Measurements from ENCODE around the gene HOXB6.

HOXB6 gene

DNA sequence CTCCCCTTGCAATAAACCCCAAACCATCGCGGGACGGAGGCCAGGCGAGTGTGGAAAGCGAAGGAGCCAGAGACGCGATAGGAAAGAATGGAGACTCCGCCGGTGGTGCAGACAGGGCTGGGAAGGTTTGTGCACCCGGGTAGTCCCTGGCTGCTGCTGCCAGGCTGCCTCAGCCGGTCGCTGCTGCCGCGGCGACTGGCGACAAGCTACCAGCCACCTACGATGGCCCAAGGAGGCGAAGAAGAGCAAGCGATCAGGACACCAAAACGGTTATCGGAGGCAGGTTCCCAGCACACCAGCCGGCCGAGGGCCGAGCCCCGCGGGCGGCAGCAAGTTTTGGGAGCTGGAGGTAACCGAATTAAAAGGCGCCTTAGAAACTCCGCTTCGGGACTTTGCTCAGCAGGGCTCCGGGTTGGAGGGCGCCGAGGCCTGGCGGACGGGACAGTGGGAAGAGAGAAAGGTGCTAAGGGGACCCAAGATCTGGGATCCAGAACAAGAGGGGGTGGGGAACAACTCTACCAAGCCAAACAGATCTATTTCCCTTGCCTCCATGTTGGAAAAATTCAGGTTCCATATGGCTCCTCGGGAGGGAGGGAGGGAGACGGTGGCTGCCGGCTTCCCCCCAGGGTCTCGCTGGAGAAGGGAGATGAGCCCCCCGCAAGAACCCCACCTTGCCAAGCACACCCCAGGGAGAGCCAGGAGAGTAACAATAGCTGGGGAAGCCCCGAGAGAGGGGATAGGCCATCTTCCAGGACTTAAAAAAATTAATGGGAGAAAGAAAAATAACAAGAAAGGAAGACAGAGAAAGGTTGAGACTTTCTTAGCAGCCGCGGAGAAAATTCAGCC lies 50.2 kb downstream of the HOXB6 start:
- WGBS (ENCODE audit: insufficient coverage): 85% methylated on average over 36 of the region's 44 CpGs
- ChIA-PET CTCF (interaction anchor here (1.0 to 3.6 kb wide), 5 partner anchors 10 to 62 kb away, joined by 3 to 9 read pairs (median 4); no protein-coding TSS in a partner anchor), POLR2A (interaction anchor here (0.7 kb wide), 1 partner anchor 54 kb away, joined by 3 read pairs; no protein-coding TSS in a partner anchor)
- peak overlapping the region in 1 of 2 experiments; percentile 64 for H3K27ac ChIP-seq (ENCODE audit: insufficient read depth in 1 of 2, low read depth in 1 of 2, low read length in 2 of 2, poor library complexity in 1 of 2, severe bottlenecking in 2 of 2)
- H3K9me3 ChIP-seq (ENCODE audit: control extremely low read depth in 1 of 5, control insufficient read depth in 4 of 5, insufficient read depth in 2 of 5, low read depth in 1 of 5, low read length in 4 of 5): no peaks in the 10 kb centered on the region
- peak overlapping the region in 1 of 7 experiments; percentile 61 for H3K4me3 ChIP-seq (ENCODE audit: control insufficient read depth in 1 of 7, extremely low read depth in 1 of 7, insufficient read depth in 4 of 7, low read depth in 2 of 7, low read length in 6 of 7)
- H3K36me3 ChIP-seq (ENCODE audit: control insufficient read depth in 4 of 4, insufficient read depth in 4 of 4, low read length in 3 of 4): peaks cover 5 to 51% (median 28%) of the 10 kb centered on the region in 4 experiments
- no peak for DNase-seq
- peaks cover 3 to 47% (median 32%) of the 10 kb centered on the region in 4 experiments for H3K4me1 ChIP-seq (ENCODE audit: control extremely low read depth in 1 of 4, control insufficient read depth in 4 of 4, insufficient read depth in 4 of 4, low read length in 3 of 4)
- H3K27me3 ChIP-seq (replicated peaks in 2 of 5; ENCODE audit: control insufficient read depth in 4 of 5, insufficient read depth in 5 of 5, low read length in 4 of 5): no peaks in the 10 kb centered on the region

DNA sequence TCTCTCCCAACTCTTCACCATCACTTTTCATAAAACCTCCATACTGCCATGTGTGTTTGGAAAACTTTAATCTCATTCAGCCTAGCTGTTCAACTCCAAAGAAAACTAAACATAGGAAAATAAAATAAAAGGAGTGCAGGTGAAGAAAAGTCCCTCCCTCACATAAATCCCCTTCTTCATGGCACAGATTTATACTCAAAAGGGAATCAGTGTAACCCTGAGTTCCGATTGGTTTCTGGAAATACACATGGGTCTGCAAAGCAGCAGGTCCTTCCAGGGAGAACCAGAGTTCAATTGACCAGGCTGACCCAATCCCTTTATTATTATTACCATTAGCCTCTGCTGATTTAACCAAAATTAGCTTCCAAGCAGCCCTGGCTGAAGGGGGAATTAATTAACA lies 51.0 kb downstream of the HOXB6 start:
- Histone ChIP-seq H3K4me1 (ENCODE audit: control extremely low read depth in 1 of 4, control insufficient read depth in 4 of 4, insufficient read depth in 4 of 4, low read length in 3 of 4) (peaks cover 3 to 54% (median 34%) of the 10 kb centered on the region in 4 experiments), H3K27me3 (replicated peaks in 2 of 5; ENCODE audit: control insufficient read depth in 4 of 5, insufficient read depth in 5 of 5, low read length in 4 of 5) (no peaks in the 10 kb centered on the region), H3K4me3 (ENCODE audit: control insufficient read depth in 1 of 7, extremely low read depth in 1 of 7, insufficient read depth in 4 of 7, low read depth in 2 of 7, low read length in 6 of 7) (no peak overlapping the region), H3K36me3 (ENCODE audit: control insufficient read depth in 4 of 4, insufficient read depth in 4 of 4, low read length in 3 of 4) (peaks cover 5 to 50% (median 28%) of the 10 kb centered on the region in 4 experiments), H3K27ac (ENCODE audit: insufficient read depth in 1 of 2, low read depth in 1 of 2, low read length in 2 of 2, poor library complexity in 1 of 2, severe bottlenecking in 2 of 2) (no peak overlapping the region), H3K9me3 (ENCODE audit: control extremely low read depth in 1 of 5, control insufficient read depth in 4 of 5, insufficient read depth in 2 of 5, low read depth in 1 of 5, low read length in 4 of 5) (no peaks in the 10 kb centered on the region)
- ChIA-PET CTCF (no interaction called here), POLR2A (no interaction called here)
- 89% methylated on average over 1 of the region's 1 CpG for WGBS (ENCODE audit: insufficient coverage)
- DNase-seq: no peak

DNA sequence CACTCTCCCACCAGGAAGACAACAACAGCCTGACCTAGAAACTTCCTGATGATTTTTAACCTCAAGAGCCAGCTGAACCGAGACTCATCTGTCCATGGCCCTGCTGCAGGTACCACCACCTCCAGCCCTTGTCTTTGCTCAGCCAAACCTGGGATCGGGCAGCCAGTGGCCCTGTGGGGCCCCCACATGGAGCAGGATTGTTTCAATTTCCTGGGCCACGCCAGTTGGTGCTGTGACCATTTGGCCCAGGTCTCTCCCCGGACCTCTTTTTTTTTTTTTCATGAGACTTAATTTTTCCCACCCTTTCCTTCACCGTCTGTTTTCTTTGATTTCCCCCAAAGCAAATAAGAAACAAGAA lies 51.6 kb downstream of the HOXB6 start:
- no peak overlapping the region for H3K27ac ChIP-seq (ENCODE audit: insufficient read depth in 1 of 2, low read depth in 1 of 2, low read length in 2 of 2, poor library complexity in 1 of 2, severe bottlenecking in 2 of 2)
- CTCF ChIA-PET: no interaction called here
- H3K4me1 ChIP-seq (ENCODE audit: control extremely low read depth in 1 of 4, control insufficient read depth in 4 of 4, insufficient read depth in 4 of 4, low read length in 3 of 4): peaks cover 3 to 60% (median 38%) of the 10 kb centered on the region in 4 experiments
- H3K4me3 ChIP-seq (ENCODE audit: control insufficient read depth in 1 of 7, extremely low read depth in 1 of 7, insufficient read depth in 4 of 7, low read depth in 2 of 7, low read length in 6 of 7): no peak overlapping the region
- DNase-seq: no peak
- no peaks in the 10 kb centered on the region for H3K27me3 ChIP-seq (replicated peaks in 2 of 5; ENCODE audit: control insufficient read depth in 4 of 5, insufficient read depth in 5 of 5, low read length in 4 of 5)
- H3K36me3 ChIP-seq (ENCODE audit: control insufficient read depth in 4 of 4, insufficient read depth in 4 of 4, low read length in 3 of 4): peaks cover 5 to 45% (median 26%) of the 10 kb centered on the region in 4 experiments
- H3K9me3 ChIP-seq (ENCODE audit: control extremely low read depth in 1 of 5, control insufficient read depth in 4 of 5, insufficient read depth in 2 of 5, low read depth in 1 of 5, low read length in 4 of 5): no peaks in the 10 kb centered on the region
- 90% methylated on average over 4 of the region's 5 CpGs for WGBS (ENCODE audit: insufficient coverage)
- POLR2A ChIA-PET: no interaction called here

DNA sequence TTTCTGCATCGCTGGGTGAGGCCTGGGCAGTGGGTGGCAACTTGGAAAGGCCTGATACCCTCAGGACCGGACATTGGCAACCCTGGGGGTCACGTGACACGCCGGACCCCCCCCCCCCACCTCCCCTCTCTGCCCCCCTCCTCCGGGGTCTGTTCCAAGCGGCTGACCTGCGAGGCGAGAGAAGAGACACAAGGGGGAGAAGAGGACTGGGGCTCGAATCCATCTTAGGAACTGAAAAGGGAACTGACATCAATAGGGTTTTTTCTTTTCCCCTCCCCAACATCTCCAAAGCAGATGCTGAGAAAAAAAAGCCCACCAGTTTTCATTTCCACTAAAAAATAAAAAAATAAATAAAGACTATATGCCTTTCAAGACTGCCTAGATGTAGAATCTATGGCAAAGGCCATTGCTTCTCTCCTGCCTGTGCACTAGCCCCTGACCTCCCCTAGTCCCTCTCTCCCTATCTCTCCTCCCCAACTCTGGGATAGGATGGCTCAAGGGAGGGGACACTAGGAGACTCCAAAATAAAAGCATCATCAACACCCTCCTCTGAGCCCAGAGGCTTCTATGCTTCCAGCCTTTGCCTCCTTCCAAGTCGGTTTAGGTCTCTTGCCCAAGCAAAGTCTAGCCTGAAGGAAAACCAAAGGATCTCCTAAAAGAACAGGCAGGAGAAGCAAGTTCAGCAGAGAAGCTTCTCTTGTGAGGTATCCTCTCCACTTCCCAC lies 52.2 kb downstream of the HOXB6 start:
- peaks cover 5 to 60% (median 42%) of the 10 kb centered on the region in 4 experiments for H3K4me1 ChIP-seq (ENCODE audit: control extremely low read depth in 1 of 4, control insufficient read depth in 4 of 4, insufficient read depth in 4 of 4, low read length in 3 of 4)
- H3K27me3 ChIP-seq (replicated peaks in 2 of 5; ENCODE audit: control insufficient read depth in 4 of 5, insufficient read depth in 5 of 5, low read length in 4 of 5): no peaks in the 10 kb centered on the region
- ChIA-PET CTCF (no interaction called here), POLR2A (no interaction called here)
- no peaks in the 10 kb centered on the region for H3K9me3 ChIP-seq (ENCODE audit: control extremely low read depth in 1 of 5, control insufficient read depth in 4 of 5, insufficient read depth in 2 of 5, low read depth in 1 of 5, low read length in 4 of 5)
- H3K4me3 ChIP-seq (ENCODE audit: control insufficient read depth in 1 of 7, extremely low read depth in 1 of 7, insufficient read depth in 4 of 7, low read depth in 2 of 7, low read length in 6 of 7): no peak overlapping the region
- WGBS (ENCODE audit: insufficient coverage): 100% methylated on average over 2 of the region's 11 CpGs
- peaks cover 5 to 42% (median 24%) of the 10 kb centered on the region in 4 experiments for H3K36me3 ChIP-seq (ENCODE audit: control insufficient read depth in 4 of 4, insufficient read depth in 4 of 4, low read length in 3 of 4)
- no peak for DNase-seq
- H3K27ac ChIP-seq (ENCODE audit: insufficient read depth in 1 of 2, low read depth in 1 of 2, low read length in 2 of 2, poor library complexity in 1 of 2, severe bottlenecking in 2 of 2): no peak overlapping the region

DNA sequence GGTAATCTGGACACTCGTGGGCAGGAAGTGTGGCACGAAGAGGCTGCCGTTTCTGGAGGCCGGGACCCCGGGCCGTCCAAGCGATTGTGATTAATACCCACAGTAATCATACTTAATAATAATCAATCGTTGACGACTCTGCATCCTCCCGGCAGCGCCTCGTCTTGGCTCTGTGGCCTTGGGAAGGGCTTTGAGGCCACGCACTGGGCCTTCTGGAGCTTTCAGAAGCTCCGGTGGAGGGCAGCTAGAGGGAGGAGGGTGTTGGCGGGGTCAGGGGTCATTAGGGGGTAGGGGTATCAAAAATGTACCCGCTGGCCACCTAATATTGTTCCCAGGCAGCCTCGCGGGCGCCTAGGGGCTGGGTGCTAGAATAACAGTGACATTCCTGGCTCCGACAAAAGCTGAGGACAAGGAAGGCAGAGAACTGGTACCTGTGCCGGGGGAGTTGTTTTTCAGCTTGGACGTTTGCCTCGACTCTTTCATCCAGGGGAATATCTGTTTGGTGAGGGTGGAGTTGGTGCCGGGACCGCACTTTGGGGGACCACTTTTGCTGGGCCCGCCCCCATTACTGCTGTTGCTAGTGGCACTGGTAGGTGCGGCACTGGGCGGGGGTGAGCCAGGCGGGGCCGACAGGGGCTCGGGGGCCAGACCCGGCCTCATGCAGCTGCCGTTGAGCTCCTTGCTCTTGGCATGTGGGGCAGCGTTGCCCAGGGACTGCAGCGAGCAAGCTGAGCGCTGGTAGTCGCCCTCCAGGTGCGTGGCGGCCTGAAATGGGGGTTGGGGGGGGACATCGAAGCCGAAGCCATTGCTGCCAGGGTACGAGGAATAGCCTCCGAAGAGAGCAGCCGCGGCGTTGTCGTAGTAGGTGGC lies 53.0 kb downstream of the HOXB6 start:
- Histone ChIP-seq H3K36me3 (ENCODE audit: control insufficient read depth in 4 of 4, insufficient read depth in 4 of 4, low read length in 3 of 4) (peaks cover 5 to 42% (median 24%) of the 10 kb centered on the region in 4 experiments), H3K27ac (ENCODE audit: insufficient read depth in 1 of 2, low read depth in 1 of 2, low read length in 2 of 2, poor library complexity in 1 of 2, severe bottlenecking in 2 of 2) (no peak overlapping the region), H3K4me3 (ENCODE audit: control insufficient read depth in 1 of 7, extremely low read depth in 1 of 7, insufficient read depth in 4 of 7, low read depth in 2 of 7, low read length in 6 of 7) (no peak overlapping the region), H3K9me3 (ENCODE audit: control extremely low read depth in 1 of 5, control insufficient read depth in 4 of 5, insufficient read depth in 2 of 5, low read depth in 1 of 5, low read length in 4 of 5) (no peaks in the 10 kb centered on the region), H3K4me1 (ENCODE audit: control extremely low read depth in 1 of 4, control insufficient read depth in 4 of 4, insufficient read depth in 4 of 4, low read length in 3 of 4) (peaks cover 8 to 60% (median 44%) of the 10 kb centered on the region in 4 experiments), H3K27me3 (replicated peaks in 2 of 5; ENCODE audit: control insufficient read depth in 4 of 5, insufficient read depth in 5 of 5, low read length in 4 of 5) (no peaks in the 10 kb centered on the region)
- DNase-seq: no peak
- POLR2A ChIA-PET: interaction anchor here (0.6 kb wide), 1 partner anchor 461 kb away, joined by 4 read pairs; no protein-coding TSS in a partner anchor
- 94% methylated on average over 40 of the region's 47 CpGs for WGBS (ENCODE audit: insufficient coverage)
- CTCF ChIA-PET: no interaction called here

DNA sequence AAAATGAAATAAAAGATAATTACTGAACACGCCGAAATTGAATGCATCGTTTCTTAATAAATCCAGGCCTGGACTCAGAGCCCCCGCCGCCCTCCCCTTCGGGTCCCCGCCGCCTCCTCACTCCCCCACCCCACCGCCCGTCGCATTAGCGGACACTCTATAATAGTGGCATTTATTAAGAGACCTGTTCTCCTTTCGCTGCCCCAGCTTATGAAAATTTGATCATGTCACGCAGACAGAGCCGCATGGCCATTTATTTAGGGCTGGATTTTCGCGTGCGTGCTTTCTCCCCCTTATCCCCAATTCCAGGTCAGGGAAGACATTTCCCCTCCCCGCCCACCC lies 53.6 kb downstream of the HOXB6 start:
- Histone ChIP-seq H3K36me3 (ENCODE audit: control insufficient read depth in 4 of 4, insufficient read depth in 4 of 4, low read length in 3 of 4) (peaks cover 5 to 42% (median 24%) of the 10 kb centered on the region in 4 experiments), H3K4me1 (ENCODE audit: control extremely low read depth in 1 of 4, control insufficient read depth in 4 of 4, insufficient read depth in 4 of 4, low read length in 3 of 4) (peaks cover 12 to 60% (median 46%) of the 10 kb centered on the region in 4 experiments), H3K9me3 (ENCODE audit: control extremely low read depth in 1 of 5, control insufficient read depth in 4 of 5, insufficient read depth in 2 of 5, low read depth in 1 of 5, low read length in 4 of 5) (no peaks in the 10 kb centered on the region), H3K27me3 (replicated peaks in 2 of 5; ENCODE audit: control insufficient read depth in 4 of 5, insufficient read depth in 5 of 5, low read length in 4 of 5) (no peaks in the 10 kb centered on the region), H3K4me3 (ENCODE audit: control insufficient read depth in 1 of 7, extremely low read depth in 1 of 7, insufficient read depth in 4 of 7, low read depth in 2 of 7, low read length in 6 of 7) (no peak overlapping the region), H3K27ac (ENCODE audit: insufficient read depth in 1 of 2, low read depth in 1 of 2, low read length in 2 of 2, poor library complexity in 1 of 2, severe bottlenecking in 2 of 2) (no peak overlapping the region)
- POLR2A ChIA-PET: interaction anchor here (0.6 kb wide), 1 partner anchor 460 kb away, joined by 4 read pairs; no protein-coding TSS in a partner anchor
- CTCF ChIA-PET: no interaction called here
- no peak for DNase-seq
- WGBS (ENCODE audit: insufficient coverage): 98% methylated on average over 5 of the region's 19 CpGs

Measured in common myeloid progenitor, CD34-positive (primary cell).